GM12878 (cell line): Measurements from ENCODE around the gene EFHD2. TPM values are rescaled to one million over a fixed set of nuclear protein-coding genes. Genes with fewer than 3 reads are reported as not detected.

Experiments used
- ATAC-seq: fragments of 200-7000 bp; cut with Tn5 transposase; 3 replicates; pipeline ENCODE4 v1.9.1; 2020; ENCODE audit warnings: mild to moderate bottlenecking, moderate library complexity
- BruUV-seq: library from RNA; stranded (reverse); fragments of 400-500 nt; replicated peaks from 2 replicates; lab custom pipeline; 2021; lab: Mats Ljungman, UMichigan
- CTCF ChIA-PET: fragments of 300-600 bp; sonication (Branson Sonifier 250); formaldehyde crosslinking; extraction: SDS; loops from one replicate; lab custom pipeline; 2021; ENCODE audit warnings: inconsistent platforms; lab: Yijun Ruan, JAX
- POLR2A ChIA-PET: fragments of 350-600 bp; formaldehyde crosslinking; extraction: SDS; loops from one replicate; lab custom pipeline; 2021; ENCODE audit warnings: inconsistent platforms; lab: Charles Lee
- RAD21 ChIA-PET: fragments of 300-600 bp; sonication (Branson Sonifier 250); formaldehyde crosslinking; loops from one replicate; lab custom pipeline; 2023; ENCODE audit warnings: antibody characterized with exemption; ENCODE audit not compliant: unreplicated experiment; lab: Charles Lee
- SMC1A ChIA-PET: fragments of 300-600 bp; sonication (Branson Sonifier 250); formaldehyde crosslinking; loops from one replicate; lab custom pipeline; 2023; ENCODE audit not compliant: unreplicated experiment, uncharacterized antibody; lab: Charles Lee
- DNase-seq: peaks from one replicate; pipeline ENCODE4 v3.0.0-alpha.2; 2011; ENCODE audit warnings: low read depth, low spot score
- FAIRE-seq: peaks from 3 replicates; lab custom pipeline; 2011; peaks lifted over from hg19 to GRCh38; lab: Jason Lieb, UNC
- H2AFZ ChIP-seq: 2 replicates; pipeline ENCODE4 v1.6.0; 2011; ENCODE audit warnings: low read depth, low read length, control low read depth; ENCODE audit not compliant: control insufficient read depth
- H3K27ac ChIP-seq: 2 replicates; pipeline ENCODE4 v1.5.1; 2011; ENCODE audit warnings: control low read depth; ENCODE audit not compliant: control insufficient read depth, insufficient read depth
- H3K27me3 ChIP-seq, 2 experiments: replicated peaks in 1 of 2; 2 replicates each; pipeline versions ENCODE4 v1.6.0 to v1.6.1; 2011; ENCODE audit warnings: low read length in 1 of 2; ENCODE audit not compliant: control insufficient read depth in 2 of 2, insufficient read depth in 2 of 2
- H3K36me3 ChIP-seq, 2 experiments: 2 replicates each; pipeline ENCODE4 v1.5.1; 2011; ENCODE audit warnings: low read length in 1 of 2; ENCODE audit not compliant: control insufficient read depth in 2 of 2, insufficient read depth in 2 of 2
- H3K4me1 ChIP-seq: 2 replicates; pipeline ENCODE4 v1.6.1; 2011; ENCODE audit warnings: mild to moderate bottlenecking, low read length, moderate library complexity, mixed read lengths; ENCODE audit not compliant: control insufficient read depth, insufficient read depth
- H3K4me2 ChIP-seq: 2 replicates; pipeline ENCODE4 v1.6.0; 2011; ENCODE audit warnings: control low read depth; ENCODE audit not compliant: control insufficient read depth, insufficient read depth
- H3K4me3 ChIP-seq: fragments of 200-600 bp; sonication (generic); 2 replicates; pipeline ENCODE4 v1.5.1; 2016
- H3K79me2 ChIP-seq: 2 replicates; pipeline ENCODE4 v1.6.0; 2011; ENCODE audit warnings: low read length; ENCODE audit not compliant: control insufficient read depth, insufficient read depth
- H3K9ac ChIP-seq: 2 replicates; pipeline ENCODE4 v1.8.0; 2011; ENCODE audit warnings: low read length, control low read depth, mixed read lengths; ENCODE audit not compliant: control insufficient read depth, insufficient read depth
- H3K9me3 ChIP-seq: replicated peaks from 3 replicates; pipeline ENCODE4 v1.5.1; 2011; ENCODE audit warnings: mild to moderate bottlenecking, low read length; ENCODE audit not compliant: control insufficient read depth, insufficient read depth
- H4K20me1 ChIP-seq: 2 replicates; pipeline ENCODE4 v1.6.0; 2011; ENCODE audit not compliant: control insufficient read depth, insufficient read depth
- RB1 ChIP-seq: fragments of 450-650 bp; formaldehyde crosslinking; IDR thresholded peaks from 2 replicates; pipeline ENCODE4 v1.6.1; 2017; ENCODE audit warnings: mild to moderate bottlenecking, borderline replicate concordance
- ZBTB40 ChIP-seq: fragments of 450-650 bp; IDR thresholded peaks from 2 replicates; pipeline ENCODE4 v1.6.1; 2016; ENCODE audit warnings: mild to moderate bottlenecking, moderate library complexity, borderline replicate concordance
- WGBS: methylation state at CpG from one replicate; pipeline ENCODE4 v1.1.6; 2016; ENCODE audit warnings: low lambda C conversion rate; ENCODE audit not compliant: insufficient replicate concordance, insufficient coverage; ENCODE audit errors: missing lambda C conversion rate; 5-methylcytosine and 5-hydroxymethylcytosine counted together
- in situ Hi-C: fragments of 300-500 bp; cut with MboI; formaldehyde crosslinking; loops from 9 replicates; pipeline ENCODE4 v1.14.3; 2018; ENCODE audit warnings: mixed read lengths
- intact Hi-C: fragments of 100-400 bp; cut with micrococcal nuclease; formaldehyde crosslinking; loops from one replicate; pipeline ENCODE4 v1.14.2; 2022; ENCODE audit not compliant: unreplicated experiment
- polyA plus RNA-seq, 11 experiments: library from polyadenylated mRNA; depleted of rRNA in 4 of 11; unstranded in 6 of 11; stranded (reverse) in 5 of 11; fragments of >200 nt; fragmentation: Nextera tagmentation in 4 of 11; fragmentation: Illumina TruSeq in 1 of 11; extraction: Ambion mirVana in 4 of 11; extraction: Trizol in 1 of 11; gene quantifications; 1 replicate in 1 of 11; 2 replicates in 10 of 11; pipeline versions ENCODE4 v1.2.1 to v1.2.3, GENCODE V29; 2011 to 2016; ENCODE audit warnings: inconsistent platforms in 2 of 11, missing spikeins in 2 of 11, low read depth in 1 of 11
- total RNA-seq, 4 experiments: library from RNA; depleted of rRNA in 3 of 4; stranded (reverse); fragments of >200 nt in 3 of 4; fragmentation: Illumina TruSeq in 1 of 4; extraction: Trizol in 1 of 4; gene quantifications; 2 replicates each; pipeline versions ENCODE4 v1.2.1 to v1.2.3, GENCODE V29; 2013 to 2021

The EFHD2 gene
- total and polyA plus RNA-seq, 10 of the 15 experiments (the other 5 are each of a cell fraction or from before 2014, with no cell fraction given) = 4.0 to 114 (median 66.1) TPM

GRCh38 chr1:15452866-15453571 is 43.3 kb downstream of the EFHD2 start:
- no peak for DNase-seq
- Histone ChIP-seq H4K20me1 (no peaks in the 10 kb centered on the region), H3K4me2 (no peak overlapping the region), H3K79me2 (no peaks in the 10 kb centered on the region), H3K4me3 (no peak overlapping the region), H3K9ac (no peak overlapping the region), H3K4me1 (peaks cover 4% of the 10 kb centered on the region), H3K27me3 (no peaks in the 10 kb centered on the region), H3K27ac (no peak overlapping the region), H3K36me3 (no peaks in the 10 kb centered on the region), H2AFZ (no peak overlapping the region), H3K9me3 (no peaks in the 10 kb centered on the region; the same call in 2 of the 3 replicates)
- intact Hi-C loops = no loop called here
- POLR2A ChIA-PET = no interaction called here
- SMC1A ChIA-PET = no interaction called here
- TF ChIP-seq RB1 (no peak), ZBTB40 (peak; percentile 61)
- ATAC-seq = no peak
- WGBS = 46% methylated on average over 10 of the region's 10 CpGs
- no peak for FAIRE-seq
- no TSS peak for BruUV-seq
- in situ Hi-C loops = no loop called here
- RAD21 ChIA-PET = no interaction called here
- CTCF ChIA-PET = no interaction called here
